Measurements from ENCODE around the gene RBM39. TPM values are rescaled to one million over a fixed set of nuclear protein-coding genes. Genes with fewer than 3 reads are reported as not detected.

RBM39 gene
- total RNA-seq, 1 donor from 2014 or later, result 299 TPM

DNA sequence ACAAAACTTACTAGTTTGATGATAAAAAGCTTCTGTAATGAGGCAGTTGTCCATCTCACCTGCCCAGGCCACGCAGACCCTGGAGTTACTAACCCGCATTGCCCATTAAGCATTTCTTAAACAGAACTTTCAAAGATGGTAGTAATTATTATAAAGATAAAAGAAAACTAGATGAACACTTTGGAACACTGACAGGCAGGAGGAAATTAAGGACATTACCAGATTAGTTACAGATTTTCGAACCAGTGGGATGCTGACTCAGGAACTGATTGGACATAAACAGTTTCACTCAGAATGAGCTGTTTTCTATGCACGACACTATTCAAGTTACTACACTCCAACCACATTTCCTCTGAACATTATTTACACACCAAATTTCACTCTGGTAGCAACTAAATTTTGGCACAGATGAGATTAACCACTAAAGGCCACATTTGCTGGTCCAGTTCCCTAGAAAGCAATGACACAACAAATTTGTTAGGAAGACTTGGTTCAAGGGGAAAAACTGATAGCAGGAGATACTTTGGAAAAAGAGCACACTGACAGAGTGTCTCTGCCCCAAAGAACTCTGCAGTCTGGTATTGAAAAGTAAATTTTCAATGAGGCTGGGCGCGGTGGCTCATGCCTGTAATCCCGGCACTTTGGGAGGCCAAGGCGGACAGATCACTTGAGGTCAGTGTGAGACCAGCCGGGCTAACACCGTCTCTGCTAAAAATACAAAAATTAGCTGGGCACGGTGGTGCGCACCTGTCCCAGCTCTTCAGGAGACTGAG, 39.8 kb downstream of the RBM39 start:
- intact Hi-C loops (cut with DNase I), result no loop called here
- Histone ChIP-seq H3K4me3 (no peak overlapping the region), H3K9me3 (no peaks in the 10 kb centered on the region), H3K4me1 (peaks cover 28% of the 10 kb centered on the region), H3K36me3 (peaks cover 57% of the 10 kb centered on the region), H3K27me3 (ENCODE audit: low read depth) (no peaks in the 10 kb centered on the region), H3K27ac (no peak overlapping the region)
- TF ChIP-seq CTCF (IDR thresholded peaks at IDR 0.05), result no peak
- no peak for ATAC-seq
- DNase-seq, result no peak

GRCh38 chr20:35700625-35701148, 41.4 kb downstream of the RBM39 start:
- ATAC-seq (no peak), DNase-seq (no peak)
- Histone ChIP-seq H3K36me3 (peaks cover 52% of the 10 kb centered on the region), H3K4me3 (no peak overlapping the region), H3K27ac (no peak overlapping the region), H3K27me3 (ENCODE audit: low read depth) (no peaks in the 10 kb centered on the region), H3K9me3 (no peaks in the 10 kb centered on the region), H3K4me1 (peaks cover 28% of the 10 kb centered on the region)
- TF ChIP-seq CTCF (IDR thresholded peaks at IDR 0.05), result no peak
- intact Hi-C loops (cut with DNase I), result no loop called here

DNA sequence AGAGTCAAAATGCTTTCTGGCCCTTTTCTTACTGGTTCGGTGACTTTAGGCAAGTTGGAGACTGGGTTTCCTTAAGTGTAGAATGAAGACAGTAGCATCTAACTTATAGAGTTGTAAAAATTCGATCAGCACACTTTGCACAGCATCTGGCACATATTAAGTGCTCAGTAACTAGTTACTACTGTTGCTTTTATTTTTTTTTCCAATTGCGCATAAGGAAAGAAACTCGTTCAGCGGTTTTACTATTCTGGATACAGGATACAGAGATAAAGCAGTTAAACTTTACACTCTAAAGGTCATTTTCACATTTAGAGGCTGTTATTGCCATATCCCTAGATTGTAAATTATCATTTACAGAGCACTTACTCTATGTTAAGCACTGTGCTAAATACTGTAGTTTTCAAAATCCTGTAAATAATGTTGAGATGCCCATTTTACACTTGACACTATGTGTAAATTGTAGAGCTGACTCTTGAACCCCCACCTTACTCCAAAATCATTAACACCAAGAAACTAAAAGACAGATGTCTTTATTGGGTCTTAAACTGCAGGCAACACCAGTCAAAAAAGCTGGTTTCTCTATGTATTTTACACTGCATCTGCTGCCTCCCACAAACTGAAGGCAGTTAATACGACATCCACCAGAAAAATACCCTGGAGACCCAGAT, 42.0 kb downstream of the RBM39 start:
- peaks cover 52% of the 10 kb centered on the region for H3K36me3 ChIP-seq
- intact Hi-C loops (cut with DNase I), result no loop called here
- ATAC-seq, result no peak

GRCh38 chr20:35699127-35699956, 42.7 kb downstream of the RBM39 start, which contains the start of the genes NFS1 and ROMO1:
NFS1 (minus strand) TSS chr20:35699352; CDS start chr20:35699288, 64 bp downstream.
ROMO1 (plus strand) TSS chr20:35699405; CDS start chr20:35699633, 228 bp downstream.
- Histone ChIP-seq H3K36me3 (peaks cover 52% of the 10 kb centered on the region), H3K4me3 (peak within 1 kb of the TSS; percentile 82), H3K27ac (peak within 1 kb of the TSS; percentile 93), H3K4me1 (peaks cover 28% of the 10 kb centered on the region), H3K27me3 (ENCODE audit: low read depth) (no peaks in the 10 kb centered on the region), H3K9me3 (no peaks in the 10 kb centered on the region)
- intact Hi-C loops (cut with DNase I), result no loop called here
- DNase-seq (peak; percentile 91), ATAC-seq (peak; percentile 95 to 96)
- peak; percentile 37 for TF ChIP-seq CTCF (IDR thresholded peaks at IDR 0.05)

More for the DNA sequence above, 42.0 kb downstream of the RBM39 start:
- peak overlapping the region; percentile 93 for H3K27ac ChIP-seq
- no peaks in the 10 kb centered on the region for H3K27me3 ChIP-seq (ENCODE audit: low read depth)
- TF ChIP-seq CTCF (IDR thresholded peaks at IDR 0.05), result no peak
- peak overlapping the region; percentile 82 for H3K4me3 ChIP-seq
- no peak for DNase-seq
- no peaks in the 10 kb centered on the region for H3K9me3 ChIP-seq
- peaks cover 28% of the 10 kb centered on the region for H3K4me1 ChIP-seq

All from lower lobe of right lung (tissue), 2 donors.